ENCODE measurements around the gene ZBTB16.

- TF ChIP-seq POLR2A (IDR thresholded peaks at IDR 0.05) (no peak), CTCF (IDR thresholded peaks at IDR 0.05) (no peak)
Measured at GRCh38 chr11:114181195-114181594, 121.7 kb downstream of the ZBTB16 start.

All from uterus (tissue), 2 donors.